AG04449 (cell line): Measurements from ENCODE around the gene RAB3C.
"Not testable (repeated sequence)": the region's sequence is repeated elsewhere in the genome, so short reads cannot be mapped to it uniquely, and the experiment has no call there.

Experiments used
- CTCF ChIA-PET: fragments of 350-600 bp; formaldehyde crosslinking; extraction: SDS; loops from one replicate; lab custom pipeline; 2021; ENCODE audit warnings: antibody characterized with exemption; lab: Yijun Ruan, JAX
- POLR2A ChIA-PET: fragments of 400-600, 350-600 bp; formaldehyde crosslinking; extraction: SDS; loops from one replicate; lab custom pipeline; 2020; ENCODE audit warnings: antibody characterized with exemption, inconsistent platforms; lab: Yijun Ruan, JAX
- DNase-seq: peaks from one replicate; pipeline ENCODE4 v3.0.0-alpha.2; 2010; ENCODE audit warnings: low read depth, low spot score
- H3K4me3 ChIP-seq: 2 replicates; pipeline ENCODE4 v1.5.1; 2011; ENCODE audit warnings: low read depth, mild to moderate bottlenecking, control low read depth, low read length
- CTCF ChIP-seq: IDR thresholded peaks from one replicate; pipeline ENCODE4 v1.5.1; 2011; ENCODE audit warnings: mild to moderate bottlenecking, moderate library complexity, low read length, control low read depth, inconsistent platforms; ENCODE audit not compliant: insufficient read depth; ENCODE audit errors: missing control alignments

Gene RAB3C

DNA sequence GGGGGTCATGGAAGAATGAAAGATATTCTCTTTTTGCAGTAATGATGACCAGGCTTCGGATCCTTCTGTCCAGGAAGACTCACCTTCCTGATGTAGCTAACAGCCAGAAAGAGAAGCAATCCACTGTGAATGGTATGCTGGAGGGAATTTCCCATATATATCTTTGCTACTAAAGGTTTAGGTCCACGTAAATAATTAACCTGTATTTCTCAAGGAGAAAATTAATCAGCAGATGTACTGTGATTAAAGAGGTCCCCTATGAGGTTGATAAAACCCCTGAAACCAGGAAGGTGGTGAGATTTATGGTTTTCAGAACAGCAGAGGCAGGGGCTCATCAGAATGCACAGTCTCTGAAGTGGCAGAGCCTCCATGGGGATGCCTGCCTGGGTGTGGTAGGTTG, 11.4 kb upstream of the RAB3C start:
- no peak for TF ChIP-seq CTCF
- ChIA-PET CTCF (no interaction called here), POLR2A (no interaction called here)
- no peak overlapping the region for H3K4me3 ChIP-seq
- no peak for DNase-seq

DNA sequence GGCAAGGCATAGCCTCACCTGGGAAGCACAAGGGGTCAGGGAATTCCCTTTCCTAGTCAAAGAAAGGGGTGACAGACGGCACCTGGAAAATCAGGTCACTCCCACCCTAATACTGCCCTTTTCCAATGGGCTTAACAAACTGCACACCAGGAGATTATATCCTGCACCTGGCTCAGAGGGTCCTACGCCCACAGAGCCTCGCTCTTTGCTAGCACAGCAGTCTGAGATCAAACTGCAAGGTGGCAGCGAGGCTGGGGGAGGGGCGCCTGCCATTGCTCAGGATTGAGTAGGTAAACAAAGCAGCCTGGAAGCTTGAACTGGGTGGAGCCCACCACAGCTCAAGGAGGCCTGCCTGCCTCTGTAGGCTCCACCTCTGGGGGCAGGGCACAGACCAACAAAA, 9.9 kb upstream of the RAB3C start:
- POLR2A ChIA-PET, CTCF ChIA-PET, H3K4me3 ChIP-seq, DNase-seq: not testable (repeated sequence)

GRCh38 chr5:58579781-58580180, 3.1 kb upstream of the RAB3C start:
- ChIA-PET POLR2A (no interaction called here), CTCF (no interaction called here)
- TF ChIP-seq CTCF, result no peak
- no peak for DNase-seq
- no peak overlapping the region for H3K4me3 ChIP-seq

DNA sequence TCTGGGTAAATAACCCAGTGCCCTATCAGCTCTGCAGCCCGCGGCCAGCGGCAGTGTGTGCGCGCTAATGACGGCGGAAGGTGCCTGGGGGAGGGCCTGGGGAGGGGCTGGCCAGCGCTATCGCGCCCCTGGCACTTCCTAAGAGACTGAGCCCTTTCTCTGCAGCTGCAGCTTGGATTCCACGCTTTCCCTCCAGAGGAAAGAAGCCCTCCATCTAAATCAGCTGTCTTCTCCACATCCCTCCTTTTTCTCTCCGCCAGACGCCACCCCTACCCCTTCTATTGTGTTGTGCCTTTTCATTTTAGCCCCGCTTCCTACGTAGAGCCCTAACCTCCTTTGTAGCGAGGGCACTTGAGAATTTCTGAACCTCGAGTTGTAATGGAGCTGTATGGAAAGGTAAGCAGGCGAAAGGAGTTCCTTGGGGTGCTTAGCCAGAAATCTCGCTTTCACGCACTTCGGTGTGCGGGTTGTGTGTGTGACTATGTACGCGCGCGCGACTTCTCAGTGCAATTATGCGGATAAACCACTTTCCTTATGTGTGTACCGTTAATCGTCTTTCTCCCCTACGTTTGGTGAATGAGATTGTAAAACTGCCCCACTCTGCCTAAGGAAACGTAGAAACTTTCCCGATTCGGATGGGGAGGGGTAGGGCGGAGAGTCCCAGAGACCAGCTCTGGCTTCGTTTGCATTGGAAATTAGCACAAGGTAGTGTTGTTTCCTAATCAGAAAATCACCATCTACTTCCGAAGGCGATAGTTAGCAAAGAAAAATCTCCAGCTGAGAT, 664 bp upstream of the RAB3C start:
- DNase-seq, result no peak
- H3K4me3 ChIP-seq, result peak overlapping the region; percentile 60
- POLR2A ChIA-PET, result no interaction called here
- CTCF ChIA-PET, result no interaction called here
- TF ChIP-seq CTCF, result no peak

GRCh38 chr5:58595952-58596351, 13.1 kb downstream of the RAB3C start:
- H3K4me3 ChIP-seq, result no peak overlapping the region
- TF ChIP-seq CTCF, result no peak
- no peak for DNase-seq
- CTCF ChIA-PET, result no interaction called here
- POLR2A ChIA-PET, result no interaction called here

GRCh38 chr5:58598440-58598839, 15.6 kb downstream of the RAB3C start:
- no peak for TF ChIP-seq CTCF
- POLR2A ChIA-PET, result no interaction called here
- no peak for DNase-seq
- CTCF ChIA-PET, result no interaction called here
- no peak overlapping the region for H3K4me3 ChIP-seq

DNA sequence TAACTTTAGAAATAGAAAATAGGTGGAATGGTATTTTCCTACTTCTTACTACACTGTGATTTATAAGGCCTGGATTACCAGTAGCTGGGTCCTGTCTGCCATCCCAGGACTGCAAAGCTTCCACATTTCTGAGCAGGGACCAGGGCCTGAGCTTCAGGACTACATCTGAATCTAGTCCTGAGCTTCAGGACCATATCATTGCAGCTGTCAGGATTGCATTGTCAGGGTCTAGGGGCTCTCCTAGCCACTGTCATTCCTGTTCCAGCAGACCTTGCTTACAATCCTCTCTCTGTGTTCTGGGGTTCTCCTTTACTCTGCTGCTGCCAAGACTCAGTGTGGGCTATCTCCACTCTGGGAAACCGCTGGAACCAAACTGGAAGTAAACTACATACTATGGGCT, 16.3 kb downstream of the RAB3C start:
- no peak for TF ChIP-seq CTCF
- no peak for DNase-seq
- H3K4me3 ChIP-seq, result no peak overlapping the region
- ChIA-PET POLR2A (no interaction called here), CTCF (no interaction called here)

DNA sequence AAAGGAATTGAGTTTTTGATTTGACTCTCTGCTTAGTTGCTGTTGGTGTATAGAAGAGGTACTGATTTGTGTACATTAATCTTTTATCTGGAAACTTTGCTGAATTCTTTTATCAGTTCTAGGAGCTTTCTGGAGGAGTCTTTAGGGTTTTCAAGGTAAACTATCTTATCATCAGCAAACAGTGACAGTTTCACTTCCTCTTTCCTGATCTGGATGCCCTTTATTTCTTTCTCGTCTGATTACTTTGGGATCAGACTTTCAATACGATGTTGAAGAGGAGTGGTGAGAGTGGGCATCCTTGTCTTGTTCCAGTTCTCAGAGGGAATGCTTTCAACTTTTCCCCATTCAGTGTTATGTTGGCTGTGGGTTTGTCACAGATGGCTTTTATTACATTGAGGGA, 17.7 kb downstream of the RAB3C start:
- H3K4me3 ChIP-seq, CTCF ChIA-PET, DNase-seq, POLR2A ChIA-PET: not testable (repeated sequence)

GRCh38 chr5:58602889-58603288, 20.0 kb downstream of the RAB3C start:
- CTCF ChIA-PET, DNase-seq, POLR2A ChIA-PET, H3K4me3 ChIP-seq: not testable (repeated sequence)
